ENCODE data around the gene HUNK.

The HUNK gene

DNA sequence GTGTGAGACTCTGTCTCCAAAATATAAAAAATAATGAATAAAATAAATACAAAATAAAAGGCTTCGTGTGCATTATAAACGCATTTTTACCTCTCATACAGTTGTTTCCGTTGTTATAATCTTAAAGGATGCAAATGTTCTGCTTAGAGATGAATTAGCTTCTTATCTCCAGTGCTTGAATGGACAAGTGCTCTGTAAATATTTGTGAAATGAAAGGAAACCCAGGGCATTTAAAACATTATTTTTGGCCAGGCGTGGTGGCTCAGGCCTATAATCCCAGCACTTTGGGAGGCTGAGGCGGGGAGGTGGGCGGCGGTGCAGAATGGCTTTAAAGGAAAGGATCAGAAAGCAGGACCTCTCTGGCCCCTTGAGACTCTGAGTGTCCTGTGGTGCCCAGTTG lies 94.5 kb downstream of the HUNK start:
- FAIRE-seq, result no peak

- no peak for FAIRE-seq
Observed at GRCh38 chr21:31972622-31973021, 99.8 kb downstream of the HUNK start.

DNA sequence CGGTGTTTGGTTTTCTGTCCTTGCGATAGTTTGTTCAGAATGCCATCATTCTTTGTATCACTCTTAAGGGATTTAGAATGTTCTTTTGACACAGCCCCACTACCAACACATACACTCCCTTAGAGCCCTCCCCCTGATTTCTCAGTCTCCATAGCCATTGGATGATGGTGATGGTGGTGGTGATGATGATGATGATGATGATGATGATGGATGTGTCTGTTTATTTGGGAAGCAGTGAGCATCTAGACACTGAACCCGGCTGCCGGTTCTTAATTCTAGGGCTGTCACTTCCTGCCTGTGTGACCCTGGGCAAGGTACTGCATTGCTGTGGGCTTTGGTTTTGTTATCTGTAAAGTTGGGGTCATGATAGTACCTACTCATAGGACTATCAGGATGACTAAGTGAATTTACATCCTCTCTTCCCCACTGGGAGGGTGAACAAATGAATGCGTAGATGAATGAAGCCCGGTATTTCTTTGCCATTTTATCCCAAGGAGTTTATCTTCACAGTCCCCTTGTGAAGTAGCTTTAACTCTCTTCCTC lies 100.7 kb downstream of the HUNK start:
- FAIRE-seq, result no peak

- no peak for FAIRE-seq
Observed at GRCh38 chr21:31974454-31974985, 101.7 kb downstream of the HUNK start.

GRCh38 chr21:31975491-31975890 lies 102.7 kb downstream of the HUNK start:
- FAIRE-seq, result no peak

GRCh38 chr21:31977816-31978215 lies 105.0 kb downstream of the HUNK start:
- FAIRE-seq, result no peak

GRCh38 chr21:31983120-31983519 lies 110.3 kb downstream of the HUNK start:
- no peak for FAIRE-seq

GRCh38 chr21:31983554-31983953 lies 110.7 kb downstream of the HUNK start:
- no peak for FAIRE-seq

DNA sequence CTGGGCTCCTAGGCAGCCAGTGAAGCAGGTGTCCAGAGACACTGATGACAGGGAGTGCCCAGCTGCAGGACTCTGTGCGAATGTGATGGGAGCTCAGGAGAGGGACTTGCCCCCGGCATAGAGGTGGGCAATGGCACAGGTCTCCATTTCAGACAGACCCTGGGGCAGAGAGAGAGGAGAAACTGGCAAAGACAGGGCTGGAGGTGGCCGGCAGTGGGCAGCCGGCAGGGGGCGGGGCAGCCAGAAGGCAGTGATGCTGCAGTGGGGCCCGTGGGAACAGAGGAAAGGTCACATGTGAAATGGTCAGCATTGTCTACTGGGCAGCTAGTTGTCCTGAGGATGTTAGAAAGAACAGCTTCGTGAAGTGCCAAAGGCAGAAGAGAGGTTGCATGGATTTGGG lies 112.6 kb downstream of the HUNK start:
- FAIRE-seq, result no peak

- FAIRE-seq, result no peak
Observed at GRCh38 chr21:31986035-31986856, 113.4 kb downstream of the HUNK start.

DNA sequence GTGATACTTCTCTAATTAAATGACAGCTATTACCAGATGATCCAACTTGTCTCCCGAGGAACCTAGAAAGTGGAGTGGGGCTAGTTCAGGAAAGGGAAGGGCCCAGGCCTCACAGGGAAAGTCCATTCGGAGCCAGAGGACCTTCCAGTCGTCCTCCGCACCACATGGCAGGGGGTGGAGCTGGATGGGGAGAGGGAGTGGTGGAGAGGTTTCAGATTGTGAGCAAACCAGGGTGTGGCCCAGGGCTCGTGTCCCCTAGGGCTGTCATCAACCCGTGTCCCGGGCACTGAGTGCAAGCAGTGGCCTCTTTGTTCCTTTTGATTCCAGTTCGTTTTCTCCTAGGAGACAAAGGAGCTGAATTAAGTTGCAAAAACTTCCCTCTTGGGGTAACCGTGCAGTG lies 114.9 kb downstream of the HUNK start:
- no peak for FAIRE-seq

DNA sequence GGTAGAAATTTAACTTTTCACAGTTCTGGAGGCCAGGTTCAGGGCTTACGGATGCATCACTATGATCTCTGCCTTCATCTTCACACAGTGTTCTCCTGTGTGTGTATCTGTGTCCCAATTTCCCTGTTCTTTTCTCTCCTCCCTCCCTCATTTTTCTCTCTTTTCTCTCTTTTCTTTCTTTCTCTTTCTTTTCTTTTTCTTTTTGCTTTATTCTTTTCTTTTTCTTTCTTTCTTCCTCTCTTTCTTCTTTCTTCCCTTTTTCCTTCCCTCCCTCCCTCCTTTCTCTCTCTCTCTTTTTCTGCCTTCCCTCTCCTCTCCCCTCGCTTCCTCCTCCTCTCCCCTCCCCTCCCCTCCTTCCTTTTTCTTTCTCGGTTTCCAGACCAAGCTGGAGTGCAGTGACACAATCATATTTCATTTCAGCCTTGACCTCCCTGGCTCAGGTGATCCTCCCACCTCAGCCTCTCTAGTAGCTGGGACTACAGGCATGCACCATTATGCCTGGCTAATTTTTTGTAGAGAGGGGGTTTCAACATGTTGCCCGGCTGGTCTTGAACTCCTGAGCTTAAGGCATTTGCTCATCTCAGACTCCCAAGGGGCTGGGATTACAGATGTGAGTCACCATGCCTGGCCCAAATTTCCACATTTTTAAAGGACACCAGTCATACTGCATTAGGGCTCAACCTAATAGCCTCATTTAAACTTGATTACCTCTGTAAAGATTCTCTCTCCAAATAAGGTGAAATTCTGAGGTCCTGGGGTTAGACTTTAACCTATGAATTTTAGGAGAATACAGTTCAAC lies 115.9 kb downstream of the HUNK start:
- FAIRE-seq, result no peak

DNA sequence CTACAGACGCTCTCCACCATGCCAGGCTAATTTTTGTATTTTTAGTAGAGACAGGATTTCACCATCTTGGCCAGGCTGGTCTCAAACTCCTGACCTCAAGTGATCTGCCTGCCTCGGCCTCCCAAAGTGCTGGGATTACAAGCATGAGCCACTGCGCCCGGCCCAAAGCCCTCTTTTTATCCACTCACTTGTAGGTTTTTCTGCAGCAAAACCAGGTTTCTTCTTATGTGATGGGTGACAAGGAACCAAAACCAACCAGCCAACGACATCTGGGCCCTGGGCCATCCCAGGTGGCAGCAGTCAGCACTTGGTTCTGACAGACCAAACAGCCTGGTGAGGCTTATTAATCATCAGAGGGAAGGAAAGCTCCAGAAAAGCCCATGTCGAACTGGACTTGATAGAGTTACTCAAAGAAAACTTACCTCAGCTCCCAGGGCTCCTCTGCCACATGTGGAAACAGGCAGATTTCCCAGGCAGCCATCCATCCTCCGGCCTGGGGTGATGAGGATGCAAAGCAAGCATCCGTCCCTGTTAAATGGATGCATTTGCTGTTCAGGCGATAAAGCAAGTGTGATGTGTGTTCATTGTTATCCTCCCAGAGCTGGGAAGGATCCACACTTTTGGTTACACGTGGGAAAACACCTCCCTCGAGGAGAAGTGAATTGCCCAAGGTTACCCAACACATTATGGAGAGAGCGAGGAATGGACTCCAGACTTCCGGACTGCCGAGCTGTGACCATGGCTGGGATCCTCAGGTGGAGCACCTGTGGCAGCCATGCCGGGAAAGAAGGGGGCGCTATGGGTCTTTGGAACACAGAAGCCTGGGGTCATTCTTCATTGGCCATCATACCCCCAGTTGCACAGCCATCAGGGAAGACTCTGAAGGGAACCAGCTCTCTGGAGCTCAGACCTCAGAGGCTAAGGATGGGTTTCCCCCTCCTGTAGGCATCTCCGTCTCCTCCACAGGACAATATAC lies 118.8 kb downstream of the HUNK start:
- no peak for FAIRE-seq

GRCh38 chr21:31992391-31992790 lies 119.6 kb downstream of the HUNK start:
- no peak for FAIRE-seq

GRCh38 chr21:31993826-31994825 lies 121.3 kb downstream of the HUNK start:
- no peak for FAIRE-seq

DNA sequence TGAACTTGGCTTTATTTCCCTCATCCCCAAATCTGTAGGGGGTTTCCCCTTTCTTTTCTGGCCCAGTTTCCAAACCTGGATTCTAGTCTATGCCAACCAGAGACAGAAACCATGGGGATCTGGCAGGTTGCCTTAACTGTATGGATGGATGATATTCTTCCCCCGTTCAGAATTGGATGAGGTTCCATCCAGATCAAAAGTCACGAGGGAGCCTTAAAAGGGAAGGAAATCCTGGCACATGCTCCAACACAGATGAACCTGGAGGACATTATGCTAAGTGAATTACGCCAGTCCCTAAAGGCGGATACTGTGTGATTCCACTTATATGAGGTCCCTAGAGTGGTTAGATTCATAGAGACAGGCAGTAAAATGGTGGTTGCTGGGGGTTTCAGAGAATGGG lies 124.4 kb downstream of the HUNK start:
- FAIRE-seq, result no peak

GRCh38 chr21:31999810-32000468 lies 127.1 kb downstream of the HUNK start:
- no peak for FAIRE-seq

DNA sequence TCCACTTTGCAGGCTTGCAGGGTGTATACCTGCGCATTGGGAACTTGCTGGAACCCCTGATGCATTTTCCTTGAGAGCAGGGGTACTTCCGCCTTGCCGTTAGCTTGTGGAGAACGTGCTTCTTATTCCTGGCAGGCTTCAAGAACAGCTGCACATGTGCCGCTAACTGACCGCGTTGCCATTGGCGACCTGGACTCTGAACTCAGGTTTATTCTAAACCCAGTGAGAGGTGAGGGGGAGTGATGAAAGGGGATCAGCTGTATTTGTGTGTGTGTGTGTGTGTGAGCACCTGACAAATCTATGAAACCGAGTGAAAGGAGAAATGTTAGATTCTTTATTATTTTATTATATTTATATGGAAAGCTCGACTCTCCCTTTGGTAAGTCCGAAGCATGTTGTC lies 128.6 kb downstream of the HUNK start:
- FAIRE-seq, result no peak

GRCh38 chr21:32003411-32003810 lies 130.6 kb downstream of the HUNK start:
- FAIRE-seq, result no peak

GRCh38 chr21:32004291-32004690 lies 131.5 kb downstream of the HUNK start:
- FAIRE-seq, result no peak

DNA sequence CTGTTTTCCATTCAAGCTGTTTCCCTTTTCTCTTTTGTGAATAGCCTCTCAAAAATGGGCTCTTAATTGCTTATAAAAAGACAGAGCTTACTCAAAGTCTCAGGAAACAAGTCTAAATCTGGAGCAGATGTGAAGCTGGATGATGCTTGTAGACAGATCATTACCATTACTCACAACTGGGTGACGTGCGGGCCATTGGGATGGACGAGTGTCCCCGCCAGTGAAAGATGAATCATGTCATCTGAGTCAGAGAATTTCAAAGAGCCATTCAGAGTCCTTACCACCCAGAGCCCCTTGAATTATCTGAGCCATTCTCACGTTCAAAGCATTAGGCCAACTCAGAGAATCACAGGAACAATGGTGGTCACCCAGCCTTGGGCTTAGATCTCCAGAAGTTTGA lies 134.6 kb downstream of the HUNK start:
- FAIRE-seq, result no peak
